ENCODE data around the gene B3GNT5.

DNA sequence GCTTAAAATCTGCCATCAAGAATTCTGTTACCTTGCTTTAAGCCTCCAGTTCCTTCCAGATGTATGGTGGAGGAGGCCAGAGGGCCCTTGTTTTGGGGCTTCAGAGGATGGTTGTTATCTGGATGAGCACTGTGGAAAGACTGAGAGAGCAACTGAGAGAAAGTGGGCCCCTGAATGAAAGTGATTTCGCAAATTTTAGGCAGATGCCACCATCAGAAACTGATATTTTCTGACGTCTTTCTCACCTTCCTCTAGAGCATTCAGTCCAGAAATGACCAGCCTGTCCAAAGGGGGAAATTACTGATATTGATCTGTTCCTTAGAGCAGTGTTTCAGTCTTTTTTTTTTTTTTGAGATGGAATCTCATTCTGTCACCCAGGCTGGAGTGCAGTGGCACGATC is 13.4 kb downstream of the B3GNT5 start:
- TF ChIP-seq CTCF (IDR thresholded peaks at IDR 0.05), result no peak
- no peak for TF ChIP-seq POLR2A (IDR thresholded peaks at IDR 0.05)

Data from body of pancreas (tissue), 4 donors.